Measurements from ENCODE around the gene EHMT1. TPM values are rescaled to one million over a fixed set of nuclear protein-coding genes. Genes with fewer than 3 reads are reported as not detected.
"Not testable (repeated sequence)": the region's sequence is repeated elsewhere in the genome, so short reads cannot be mapped to it uniquely, and the experiment has no call there.

EHMT1 gene
- total RNA-seq, 2 donors from 2014 or later: 106 to 108 TPM

GRCh38 chr9:137723783-137724445, 105.1 kb downstream of the EHMT1 start:
- H3K4me3 Mint-ChIP-seq: peak overlapping the region; percentile 63
- H3K27ac Mint-ChIP-seq: peak overlapping the region; percentile 91
- no peaks in the 10 kb centered on the region for H3K27me3 Mint-ChIP-seq
- no peaks in the 10 kb centered on the region for H3K9me3 ChIP-seq (ENCODE audit: control insufficient read depth, low read length, poor library complexity, severe bottlenecking)
- DNase-seq: no peak
- H3K4me1 Mint-ChIP-seq: peaks cover 48% of the 10 kb centered on the region
- ATAC-seq: peak; percentile 5
- H3K36me3 Mint-ChIP-seq (ENCODE audit: low read depth): peaks cover 19% of the 10 kb centered on the region

- DNase-seq (no peak), ATAC-seq (no peak)
- H3K4me3 Mint-ChIP-seq: peak overlapping the region; percentile 28
- H3K27ac Mint-ChIP-seq: peak overlapping the region; percentile 91
- no peaks in the 10 kb centered on the region for H3K27me3 Mint-ChIP-seq
- H3K4me1 Mint-ChIP-seq: peaks cover 50% of the 10 kb centered on the region
- no peaks in the 10 kb centered on the region for H3K9me3 ChIP-seq (ENCODE audit: control insufficient read depth, low read length, poor library complexity, severe bottlenecking)
- H3K36me3 Mint-ChIP-seq (ENCODE audit: low read depth): peaks cover 22% of the 10 kb centered on the region
Observed at GRCh38 chr9:137724818-137725240, 106.0 kb downstream of the EHMT1 start.

GRCh38 chr9:137725598-137725997, 106.8 kb downstream of the EHMT1 start:
- no peak for DNase-seq
- Mint-ChIP-seq H3K4me3 (peak overlapping the region; percentile 22), H3K4me1 (peaks cover 52% of the 10 kb centered on the region), H3K36me3 (ENCODE audit: low read depth) (peaks cover 23% of the 10 kb centered on the region), H3K27me3 (no peaks in the 10 kb centered on the region), H3K27ac (peak overlapping the region; percentile 51)
- no peaks in the 10 kb centered on the region for H3K9me3 ChIP-seq (ENCODE audit: control insufficient read depth, low read length, poor library complexity, severe bottlenecking)
- ATAC-seq: no peak

GRCh38 chr9:137726336-137726735, 107.5 kb downstream of the EHMT1 start:
- not testable (repeated sequence) for H3K4me3 Mint-ChIP-seq; H3K9me3 ChIP-seq (ENCODE audit: control insufficient read depth, low read length, poor library complexity, severe bottlenecking); H3K27ac Mint-ChIP-seq; H3K27me3 Mint-ChIP-seq; ATAC-seq; DNase-seq
- Mint-ChIP-seq H3K36me3 (ENCODE audit: low read depth) (peaks cover 23% of the 10 kb centered on the region), H3K4me1 (peaks cover 52% of the 10 kb centered on the region)

- H3K27ac Mint-ChIP-seq: peak overlapping the region; percentile 74
- H3K4me1 Mint-ChIP-seq: peaks cover 48% of the 10 kb centered on the region
Observed at GRCh38 chr9:137726764-137727163, 108.0 kb downstream of the EHMT1 start.

GRCh38 chr9:137727716-137728115, 108.9 kb downstream of the EHMT1 start:
- H3K36me3 Mint-ChIP-seq (ENCODE audit: low read depth): peaks cover 21% of the 10 kb centered on the region
- peak overlapping the region; percentile 74 for H3K27ac Mint-ChIP-seq
- DNase-seq (no peak), ATAC-seq (no peak)
- H3K27me3 Mint-ChIP-seq: no peaks in the 10 kb centered on the region
- no peaks in the 10 kb centered on the region for H3K9me3 ChIP-seq (ENCODE audit: control insufficient read depth, low read length, poor library complexity, severe bottlenecking)
- H3K4me1 Mint-ChIP-seq: peaks cover 41% of the 10 kb centered on the region
- H3K4me3 Mint-ChIP-seq: no peak overlapping the region

More at GRCh38 chr9:137726764-137727163, 108.0 kb downstream of the EHMT1 start:
- H3K9me3 ChIP-seq (ENCODE audit: control insufficient read depth, low read length, poor library complexity, severe bottlenecking): no peaks in the 10 kb centered on the region
- Mint-ChIP-seq H3K4me3 (no peak overlapping the region), H3K27me3 (no peaks in the 10 kb centered on the region), H3K36me3 (ENCODE audit: low read depth) (peaks cover 21% of the 10 kb centered on the region)
- DNase-seq: no peak
- no peak for ATAC-seq

- H3K4me3 Mint-ChIP-seq: no peak overlapping the region
- DNase-seq (no peak), ATAC-seq (no peak)
- H3K27me3 Mint-ChIP-seq: no peaks in the 10 kb centered on the region
- H3K36me3 Mint-ChIP-seq (ENCODE audit: low read depth): peaks cover 24% of the 10 kb centered on the region
- no peak overlapping the region for H3K27ac Mint-ChIP-seq
- peaks cover 37% of the 10 kb centered on the region for H3K4me1 Mint-ChIP-seq
- H3K9me3 ChIP-seq (ENCODE audit: control insufficient read depth, low read length, poor library complexity, severe bottlenecking): peaks cover under 1% of the 10 kb centered on the region
Observed at GRCh38 chr9:137728444-137729311, 109.9 kb downstream of the EHMT1 start.

- Mint-ChIP-seq H3K4me1 (peaks cover 21% of the 10 kb centered on the region), H3K4me3 (no peak overlapping the region)
Observed at GRCh38 chr9:137731216-137731946, 112.6 kb downstream of the EHMT1 start.

GRCh38 chr9:137731947-137732813, 113.4 kb downstream of the EHMT1 start:
- H3K4me3 Mint-ChIP-seq: no peak overlapping the region
- ATAC-seq (no peak), DNase-seq (no peak)
- H3K9me3 ChIP-seq (ENCODE audit: control insufficient read depth, low read length, poor library complexity, severe bottlenecking): peaks cover 7% of the 10 kb centered on the region
- H3K4me1 Mint-ChIP-seq: peaks cover 21% of the 10 kb centered on the region
- H3K27ac Mint-ChIP-seq: no peak overlapping the region
- H3K36me3 Mint-ChIP-seq (ENCODE audit: low read depth): peaks cover 15% of the 10 kb centered on the region
- no peaks in the 10 kb centered on the region for H3K27me3 Mint-ChIP-seq

More at GRCh38 chr9:137731216-137731946, 112.6 kb downstream of the EHMT1 start:
- Mint-ChIP-seq H3K27ac (no peak overlapping the region), H3K27me3 (no peaks in the 10 kb centered on the region), H3K36me3 (ENCODE audit: low read depth) (peaks cover 19% of the 10 kb centered on the region)
- DNase-seq: no peak
- H3K9me3 ChIP-seq (ENCODE audit: control insufficient read depth, low read length, poor library complexity, severe bottlenecking): peaks cover 7% of the 10 kb centered on the region
- no peak for ATAC-seq

- Mint-ChIP-seq H3K4me1 (peaks cover 16% of the 10 kb centered on the region), H3K4me3 (no peak overlapping the region), H3K36me3 (ENCODE audit: low read depth) (peaks cover 12% of the 10 kb centered on the region), H3K27ac (no peak overlapping the region), H3K27me3 (no peaks in the 10 kb centered on the region)
- no peak for ATAC-seq
- no peak for DNase-seq
- peaks cover 7% of the 10 kb centered on the region for H3K9me3 ChIP-seq (ENCODE audit: control insufficient read depth, low read length, poor library complexity, severe bottlenecking)
Observed at GRCh38 chr9:137733429-137733828, 114.6 kb downstream of the EHMT1 start.

GRCh38 chr9:137734181-137734580, 115.4 kb downstream of the EHMT1 start:
- H3K36me3 Mint-ChIP-seq (ENCODE audit: low read depth): peaks cover 12% of the 10 kb centered on the region
- ATAC-seq: no peak

GRCh38 chr9:137738182-137738696, 119.4 kb downstream of the EHMT1 start:
- ATAC-seq: peak; percentile 70
- Mint-ChIP-seq H3K36me3 (ENCODE audit: low read depth) (peaks cover 11% of the 10 kb centered on the region), H3K4me1 (peaks cover 16% of the 10 kb centered on the region), H3K27ac (peak overlapping the region; percentile 46)
- DNase-seq; H3K9me3 ChIP-seq (ENCODE audit: control insufficient read depth, low read length, poor library complexity, severe bottlenecking); H3K27me3 Mint-ChIP-seq; H3K4me3 Mint-ChIP-seq: not testable (repeated sequence)

More at GRCh38 chr9:137734181-137734580, 115.4 kb downstream of the EHMT1 start:
- H3K4me3 Mint-ChIP-seq: no peak overlapping the region
- no peak for DNase-seq
- no peak overlapping the region for H3K27ac Mint-ChIP-seq
- H3K27me3 Mint-ChIP-seq: no peaks in the 10 kb centered on the region
- peaks cover 14% of the 10 kb centered on the region for H3K4me1 Mint-ChIP-seq
- peaks cover 7% of the 10 kb centered on the region for H3K9me3 ChIP-seq (ENCODE audit: control insufficient read depth, low read length, poor library complexity, severe bottlenecking)
